Loucy (cell line): ENCODE data around the gene EXD3.

ENCODE experiments used
- EZH2phosphoT487 ChIP-seq: fragments of 200-600 bp; IDR thresholded peaks from 2 replicates; pipeline ENCODE4 v1.6.1; 2018; ENCODE audit warnings: antibody characterized with exemption, mild to moderate bottlenecking, moderate library complexity, borderline replicate concordance
- TF ChIP-seq, protein P1 (sequence below): fragments of 200-600 bp; sonication (generic); conservative IDR thresholded peaks from 2 replicates; pipeline ENCODE4 v1.5.1; 2014; ENCODE audit warnings: mild to moderate bottlenecking, antibody characterized with exemption, low read length

- TF ChIP-seq, protein P1, sequence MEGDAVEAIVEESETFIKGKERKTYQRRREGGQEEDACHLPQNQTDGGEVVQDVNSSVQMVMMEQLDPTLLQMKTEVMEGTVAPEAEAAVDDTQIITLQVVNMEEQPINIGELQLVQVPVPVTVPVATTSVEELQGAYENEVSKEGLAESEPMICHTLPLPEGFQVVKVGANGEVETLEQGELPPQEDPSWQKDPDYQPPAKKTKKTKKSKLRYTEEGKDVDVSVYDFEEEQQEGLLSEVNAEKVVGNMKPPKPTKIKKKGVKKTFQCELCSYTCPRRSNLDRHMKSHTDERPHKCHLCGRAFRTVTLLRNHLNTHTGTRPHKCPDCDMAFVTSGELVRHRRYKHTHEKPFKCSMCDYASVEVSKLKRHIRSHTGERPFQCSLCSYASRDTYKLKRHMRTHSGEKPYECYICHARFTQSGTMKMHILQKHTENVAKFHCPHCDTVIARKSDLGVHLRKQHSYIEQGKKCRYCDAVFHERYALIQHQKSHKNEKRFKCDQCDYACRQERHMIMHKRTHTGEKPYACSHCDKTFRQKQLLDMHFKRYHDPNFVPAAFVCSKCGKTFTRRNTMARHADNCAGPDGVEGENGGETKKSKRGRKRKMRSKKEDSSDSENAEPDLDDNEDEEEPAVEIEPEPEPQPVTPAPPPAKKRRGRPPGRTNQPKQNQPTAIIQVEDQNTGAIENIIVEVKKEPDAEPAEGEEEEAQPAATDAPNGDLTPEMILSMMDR, result no peak
- no peak for TF ChIP-seq EZH2phosphoT487
Observed at GRCh38 chr9:137421838-137422603, 941 bp downstream of the EXD3 start.
